ENCODE data around the gene C19orf81. TPM values are rescaled to one million over a fixed set of nuclear protein-coding genes. Genes with fewer than 3 reads are reported as not detected.

C19orf81 gene
- total and polyA plus RNA-seq, 9 of the 15 experiments (the other 6 are each of a cell fraction or from before 2014, with no cell fraction given): 2.5 to 42.9 (median 33.0) TPM; not detected in 4

- DNase-seq (ENCODE audit: extremely low read depth in 1 of 4, low spot score in 3 of 4): no peak
- ATAC-seq: no peak
- peaks cover 8% of the 10 kb centered on the region; the same call in 1 of the 2 replicates for H3K9me3 ChIP-seq (replicated peaks; ENCODE audit: control insufficient read depth, insufficient read depth, low read depth, low read length)
- in situ Hi-C loops (cut with MboI): no loop called here
- intact Hi-C loops (cut with micrococcal nuclease): no loop called here
- no peaks in the 10 kb centered on the region for H4K20me1 ChIP-seq (replicated peaks; ENCODE audit: control insufficient read depth, insufficient read depth, low read length)
- no peak for FAIRE-seq
- no peaks in the 10 kb centered on the region for H3K36me3 ChIP-seq (ENCODE audit: control insufficient read depth, insufficient read depth, low read length)
- POLR2A ChIA-PET: no interaction called here
- no peaks in the 10 kb centered on the region for H3K79me2 ChIP-seq (ENCODE audit: control insufficient read depth, insufficient read depth, low read length)
- no peak overlapping the region for H3K27ac ChIP-seq (ENCODE audit: extremely low read depth, low read depth, low read length)
- peaks cover 0 to 21% of the 10 kb centered on the region in 2 experiments; a peak in 2 of 5 replicates for H3K4me1 ChIP-seq (replicated peaks in 1 of 2; ENCODE audit: control insufficient read depth in 2 of 2, insufficient read depth in 2 of 2, low read length in 2 of 2)
- no peak overlapping the region for H3K4me3 ChIP-seq
- WGBS (ENCODE audit: insufficient coverage, low coverage, missing lambda C conversion rate): 14% methylated on average over 13 of the region's 20 CpGs
- no TSS peak for BruUV-seq (replicated peaks)
- H2AFZ ChIP-seq (ENCODE audit: low read depth, low read length): no peak overlapping the region
- no peaks in the 10 kb centered on the region for H3K27me3 ChIP-seq (ENCODE audit: control insufficient read depth in 2 of 2, insufficient read depth in 2 of 2, low read length in 2 of 2)
- CTCF ChIA-PET (ENCODE audit: low intra/inter-chr PET ratio): no interaction called here
- H3K9ac ChIP-seq (ENCODE audit: insufficient read depth in 1 of 2, low read depth in 2 of 2, low read length in 2 of 2): no peak overlapping the region
- no peaks in the 10 kb centered on the region for H3K9me1 ChIP-seq (ENCODE audit: control insufficient read depth, insufficient read depth, low read length)
- H3K4me2 ChIP-seq (ENCODE audit: insufficient read depth, low read length): no peak overlapping the region
- TF ChIP-seq SP2 (IDR thresholded peaks at IDR 0.05; ENCODE audit: extremely low read depth, low read depth, low read length, poor library complexity, severe bottlenecking): no peak
- no peak for TF ChIP-seq ZNF146 (CRISPR knock-in tag; IDR thresholded peaks at IDR 0.05; ENCODE audit: unreplicated experiment)
- no peak for TF ChIP-seq ZNF668 (CRISPR knock-in tag; IDR thresholded peaks at IDR 0.05)
- no peak for TF ChIP-seq ZBED1 (IDR thresholded peaks at IDR 0.05)
- no peak for TF ChIP-seq JUNB (CRISPR knock-in tag; conservative IDR thresholded peaks at IDR 0.05)
- TF ChIP-seq, protein P1, sequence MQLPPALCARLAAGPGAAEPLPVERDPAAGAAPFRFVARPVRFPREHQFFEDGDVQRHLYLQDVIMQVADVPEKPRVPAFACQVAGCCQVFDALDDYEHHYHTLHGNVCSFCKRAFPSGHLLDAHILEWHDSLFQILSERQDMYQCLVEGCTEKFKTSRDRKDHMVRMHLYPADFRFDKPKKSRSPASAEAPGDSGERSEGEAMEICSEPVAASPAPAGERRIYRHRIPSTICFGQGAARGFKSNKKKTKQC (CRISPR knock-in tag; IDR thresholded peaks at IDR 0.05): no peak
- TF ChIP-seq ZNF184 (CRISPR knock-in tag; IDR thresholded peaks at IDR 0.05): no peak
- no peak for TF ChIP-seq STAT5B (CRISPR knock-in tag; IDR thresholded peaks at IDR 0.05)
- TF ChIP-seq, protein P2, sequence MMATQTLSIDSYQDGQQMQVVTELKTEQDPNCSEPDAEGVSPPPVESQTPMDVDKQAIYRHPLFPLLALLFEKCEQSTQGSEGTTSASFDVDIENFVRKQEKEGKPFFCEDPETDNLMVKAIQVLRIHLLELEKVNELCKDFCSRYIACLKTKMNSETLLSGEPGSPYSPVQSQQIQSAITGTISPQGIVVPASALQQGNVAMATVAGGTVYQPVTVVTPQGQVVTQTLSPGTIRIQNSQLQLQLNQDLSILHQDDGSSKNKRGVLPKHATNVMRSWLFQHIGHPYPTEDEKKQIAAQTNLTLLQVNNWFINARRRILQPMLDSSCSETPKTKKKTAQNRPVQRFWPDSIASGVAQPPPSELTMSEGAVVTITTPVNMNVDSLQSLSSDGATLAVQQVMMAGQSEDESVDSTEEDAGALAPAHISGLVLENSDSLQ (IDR thresholded peaks at IDR 0.05): no peak
- TF ChIP-seq ZKSCAN3 (CRISPR knock-in tag; IDR thresholded peaks at IDR 0.05): no peak
- no peak for TF ChIP-seq OTX1 (CRISPR knock-in tag; IDR thresholded peaks at IDR 0.05)
- no peak for TF ChIP-seq HDAC2 (IDR thresholded peaks at IDR 0.05)
- TF ChIP-seq CHCHD3 (CRISPR knock-in tag; IDR thresholded peaks at IDR 0.05): no peak
- no peak for TF ChIP-seq ZNF318 (IDR thresholded peaks at IDR 0.05; ENCODE audit: borderline replicate concordance in 1 of 2, low read depth in 1 of 2)
These were observed 20.1 kb upstream of the C19orf81 start for GRCh38 chr19:50629194-50629593.

All from K562 (cell line).